Upper lobe of right lung (tissue), 1 donor: Measurements from ENCODE around the gene CEP350. TPM values are rescaled to one million over a fixed set of nuclear protein-coding genes. Genes with fewer than 3 reads are reported as not detected.
A peak's percentile ranks its signal among the peaks of the same experiment; 100 is the strongest.

Source experiments
- ATAC-seq: fragments of 200-7000 bp; cut with Tn5 transposase; one replicate; pipeline ENCODE4 v1.9.1; 2020; ENCODE audit warnings: mild to moderate bottlenecking, moderate library complexity
- DNase-seq: peaks from one replicate; pipeline ENCODE4 v3.0.0-alpha.2; 2020
- H3K27ac ChIP-seq: fragments of 200-600 bp; one replicate; pipeline ENCODE4 v1.8.0; 2022
- H3K27me3 ChIP-seq: fragments of 200-600 bp; one replicate; pipeline ENCODE4 v1.8.0; 2022; ENCODE audit warnings: mild to moderate bottlenecking
- H3K36me3 ChIP-seq: fragments of 200-600 bp; one replicate; pipeline ENCODE4 v1.8.0; 2022
- H3K4me1 ChIP-seq: fragments of 200-600 bp; one replicate; pipeline ENCODE4 v1.8.0; 2022
- H3K4me3 ChIP-seq: fragments of 200-600 bp; one replicate; pipeline ENCODE4 v1.8.0; 2022; ENCODE audit warnings: mild to moderate bottlenecking
- H3K9me3 ChIP-seq: fragments of 200-600 bp; one replicate; pipeline ENCODE4 v1.8.0; 2022
- CTCF ChIP-seq: fragments of 200-600 bp; IDR thresholded peaks from one replicate; pipeline ENCODE4 v1.8.0; 2022; ENCODE audit warnings: antibody characterized with exemption
- intact Hi-C: fragments of 100-400 bp; cut with DNase I; formaldehyde crosslinking; loops from one replicate; pipeline ENCODE4 v1.11.0; 2022
- total RNA-seq: library from RNA; stranded (reverse); fragmentation: NEBNext Ultra II Directional; extraction: Animal tissue kit (Norgen Biotek cat#: 25700); gene quantifications from one replicate; pipeline ENCODE4 v1.2.1, GENCODE V29; 2021
- donor health status: DM: no; HTN: yes; CAD: no; lungs with severe emphysema.

Gene CEP350
- total RNA-seq, 1 donor from 2014 or later: 51.2 TPM

GRCh38 chr1:179971563-179972496 is 17.2 kb downstream of the CEP350 start:
- DNase-seq (no peak), ATAC-seq (no peak)
- Histone ChIP-seq H3K36me3 (no peaks in the 10 kb centered on the region), H3K4me3 (no peak overlapping the region), H3K27me3 (no peaks in the 10 kb centered on the region), H3K27ac (no peak overlapping the region), H3K4me1 (peaks cover 16% of the 10 kb centered on the region), H3K9me3 (no peaks in the 10 kb centered on the region)
- no peak for TF ChIP-seq CTCF
- intact Hi-C loops: no loop called here

GRCh38 chr1:179973198-179974110 is 18.8 kb downstream of the CEP350 start:
- Histone ChIP-seq H3K27ac (no peak overlapping the region), H3K4me3 (no peak overlapping the region), H3K4me1 (peaks cover 23% of the 10 kb centered on the region), H3K27me3 (no peaks in the 10 kb centered on the region), H3K9me3 (no peaks in the 10 kb centered on the region), H3K36me3 (no peaks in the 10 kb centered on the region)
- ATAC-seq (peak; percentile 50), DNase-seq (no peak)
- TF ChIP-seq CTCF: no peak
- intact Hi-C loops: no loop called here

GRCh38 chr1:179976970-179977651 is 22.5 kb downstream of the CEP350 start:
- Histone ChIP-seq H3K36me3 (no peaks in the 10 kb centered on the region), H3K9me3 (no peaks in the 10 kb centered on the region), H3K27ac (no peak overlapping the region), H3K4me1 (peaks cover 9% of the 10 kb centered on the region), H3K4me3 (no peak overlapping the region), H3K27me3 (no peaks in the 10 kb centered on the region)
- intact Hi-C loops: no loop called here
- DNase-seq (no peak), ATAC-seq (no peak)
- TF ChIP-seq CTCF: no peak

- no peaks in the 10 kb centered on the region for H3K9me3 ChIP-seq
- ATAC-seq: no peak
- peaks cover 9% of the 10 kb centered on the region for H3K4me1 ChIP-seq
- no peaks in the 10 kb centered on the region for H3K36me3 ChIP-seq
- intact Hi-C loops: no loop called here
- TF ChIP-seq CTCF: no peak
- H3K27me3 ChIP-seq: no peaks in the 10 kb centered on the region
- no peak for DNase-seq
- no peak overlapping the region for H3K4me3 ChIP-seq
- H3K27ac ChIP-seq: no peak overlapping the region
Measured at GRCh38 chr1:179978199-179979079, 23.8 kb downstream of the CEP350 start.

GRCh38 chr1:179984101-179984500 is 29.5 kb downstream of the CEP350 start:
- H3K9me3 ChIP-seq: no peaks in the 10 kb centered on the region
- H3K27me3 ChIP-seq: no peaks in the 10 kb centered on the region
- ATAC-seq (no peak), DNase-seq (no peak)
- intact Hi-C loops: no loop called here
- no peak overlapping the region for H3K4me3 ChIP-seq
- H3K36me3 ChIP-seq: no peaks in the 10 kb centered on the region
- TF ChIP-seq CTCF: no peak
- H3K4me1 ChIP-seq: no peaks in the 10 kb centered on the region
- H3K27ac ChIP-seq: no peak overlapping the region
